Stimulated activated CD4-positive, alpha-beta T cell treated with anti-CD3 and anti-CD28 coated beads, Interleukin-15, amount 100 ng/mL, for 48 hours (primary cell): ENCODE data around the gene BRD2.
A peak's percentile ranks its signal among the peaks of the same experiment; 100 is the strongest.

Source experiments
- DNase-seq, 2 donors: peaks; one replicate each; pipeline ENCODE4 v3.0.0-alpha.2; 2020; ENCODE audit warnings: low read depth in 2 of 2

BRD2 gene

GRCh38 chr6:32972353-32973143, 4.2 kb downstream of the BRD2 start:
- DNase-seq = peak; percentile 29 to 43

- DNase-seq = no peak
Observed at GRCh38 chr6:32973144-32974015, 5.0 kb downstream of the BRD2 start.

GRCh38 chr6:32974016-32974333, 5.6 kb downstream of the BRD2 start:
- no peak for DNase-seq

- no peak for DNase-seq
Observed at GRCh38 chr6:32974541-32975308, 6.3 kb downstream of the BRD2 start.

GRCh38 chr6:32975886-32976285, 7.5 kb downstream of the BRD2 start:
- DNase-seq = no peak

GRCh38 chr6:32976334-32977069, 8.1 kb downstream of the BRD2 start:
- DNase-seq = no peak

GRCh38 chr6:32977272-32977952, 9.0 kb downstream of the BRD2 start:
- DNase-seq = no peak

GRCh38 chr6:32977953-32978324, 9.5 kb downstream of the BRD2 start:
- no peak for DNase-seq

- DNase-seq = no peak
Observed at GRCh38 chr6:32979720-32980487, 11.5 kb downstream of the BRD2 start.

- no peak for DNase-seq
Observed at GRCh38 chr6:32980488-32981038, 12.2 kb downstream of the BRD2 start.

GRCh38 chr6:32982084-32982701, 13.8 kb downstream of the BRD2 start:
- DNase-seq = no peak

GRCh38 chr6:32982702-32983492, 14.5 kb downstream of the BRD2 start:
- no peak for DNase-seq

- no peak for DNase-seq
Observed at GRCh38 chr6:32983493-32983848, 15.1 kb downstream of the BRD2 start.

- DNase-seq = no peak
Observed at GRCh38 chr6:32983964-32984621, 15.7 kb downstream of the BRD2 start.

- DNase-seq = peak; percentile 77 to 83
Observed at GRCh38 chr6:32984622-32985389, 16.4 kb downstream of the BRD2 start.

GRCh38 chr6:32989368-32989767, 21.0 kb downstream of the BRD2 start:
- DNase-seq = no peak

GRCh38 chr6:32991972-32992371, 23.6 kb downstream of the BRD2 start:
- no peak for DNase-seq
